Karpas-422 (cell line): ENCODE measurements around the gene WRAP53. TPM values are rescaled to one million over a fixed set of nuclear protein-coding genes. Genes with fewer than 3 reads are reported as not detected.

ENCODE experiments used
- DNase-seq: peaks from one replicate; pipeline ENCODE4 v3.0.0-alpha.2; 2015
- H2AFZ ChIP-seq: fragments of 200-600 bp; sonication (generic); 2 replicates; pipeline ENCODE4 v1.6.1; 2014; ENCODE audit warnings: antibody characterized with exemption, low read length, mixed read lengths
- H3K27ac ChIP-seq: fragments of 200-600 bp; sonication (generic); 2 replicates; pipeline ENCODE4 v1.5.1; 2014; ENCODE audit warnings: mild to moderate bottlenecking, low read length, moderate library complexity
- H3K27me3 ChIP-seq: fragments of 200-600 bp; sonication (generic); 2 replicates; pipeline ENCODE4 v1.6.1; 2014; ENCODE audit warnings: low read length, mixed read lengths
- H3K36me3 ChIP-seq: fragments of 200-600 bp; sonication (generic); 2 replicates; pipeline ENCODE4 v1.6.1; 2014; ENCODE audit warnings: low read length, mixed read lengths; ENCODE audit not compliant: insufficient read depth
- H3K4me1 ChIP-seq: fragments of 200-600 bp; sonication (generic); 2 replicates; pipeline ENCODE4 v1.6.1; 2014; ENCODE audit warnings: mild to moderate bottlenecking, low read length, mixed read lengths
- H3K4me2 ChIP-seq: fragments of 200-600 bp; sonication (generic); 2 replicates; pipeline ENCODE4 v1.6.1; 2014; ENCODE audit warnings: low read length, low read depth, mild to moderate bottlenecking; ENCODE audit not compliant: poor library complexity, severe bottlenecking
- H3K4me3 ChIP-seq: fragments of 200-600 bp; sonication (generic); 2 replicates; pipeline ENCODE4 v1.5.1; 2014; ENCODE audit warnings: mild to moderate bottlenecking, antibody characterized with exemption, low read length, mixed read lengths
- H3K79me2 ChIP-seq: fragments of 200-600 bp; sonication (generic); 2 replicates; pipeline ENCODE4 v1.6.1; 2014; ENCODE audit warnings: mild to moderate bottlenecking, low read length, mixed read lengths
- H3K9ac ChIP-seq: fragments of 200-600 bp; sonication (generic); 2 replicates; pipeline ENCODE4 v1.6.0; 2014; ENCODE audit warnings: low read length
- H3K9me2 ChIP-seq: fragments of 200-600 bp; sonication (generic), shearing (Covaris generic); replicated peaks from 2 replicates; pipeline ENCODE4 v1.6.0; 2014; ENCODE audit warnings: mild to moderate bottlenecking, low read length, moderate library complexity; ENCODE audit not compliant: insufficient read depth
- H3K9me3 ChIP-seq: fragments of 300-700, 200-600 bp; sonication (generic); 2 replicates; pipeline ENCODE4 v1.6.1; 2014; ENCODE audit warnings: low read length, mixed read lengths
- H4K20me1 ChIP-seq: fragments of 200-600 bp; sonication (generic); 2 replicates; pipeline ENCODE4 v1.6.1; 2014; ENCODE audit warnings: mild to moderate bottlenecking, antibody characterized with exemption, low read length, low read depth; ENCODE audit not compliant: insufficient read depth
- total RNA-seq: library from RNA; depleted of rRNA; stranded (reverse); fragments of >200 nt; shearing (Covaris generic); gene quantifications from 2 replicates; pipeline ENCODE4 v1.2.3, GENCODE V29; 2014; ENCODE audit warnings: low replicate concordance

WRAP53 gene
- total RNA-seq, 1 experiment from 2014 or later = 10.4 TPM

GRCh38 chr17:7703584-7704479 lies 15.6 kb downstream of the WRAP53 start:
- Histone ChIP-seq H3K4me2 (no peak overlapping the region), H3K9ac (no peak overlapping the region), H3K4me3 (no peak overlapping the region), H4K20me1 (no peaks in the 10 kb centered on the region), H3K9me3 (no peaks in the 10 kb centered on the region), H2AFZ (no peak overlapping the region), H3K27me3 (no peaks in the 10 kb centered on the region), H3K36me3 (no peaks in the 10 kb centered on the region), H3K79me2 (no peaks in the 10 kb centered on the region), H3K27ac (no peak overlapping the region), H3K4me1 (peaks cover under 1% of the 10 kb centered on the region; the same call in 1 of the 2 replicates), H3K9me2 (no peaks in the 10 kb centered on the region)
- DNase-seq = peak; percentile 81

- H3K9me3 ChIP-seq = no peaks in the 10 kb centered on the region
- no peaks in the 10 kb centered on the region for H3K36me3 ChIP-seq
- no peaks in the 10 kb centered on the region for H3K79me2 ChIP-seq
- peaks cover 4% of the 10 kb centered on the region; the same call in 1 of the 2 replicates for H3K4me1 ChIP-seq
- H3K27me3 ChIP-seq = no peaks in the 10 kb centered on the region
- H3K9me2 ChIP-seq = no peaks in the 10 kb centered on the region
- H4K20me1 ChIP-seq = no peaks in the 10 kb centered on the region
- no peak within 1 kb of the TSS for H3K4me3 ChIP-seq
- no peak within 1 kb of the TSS for H3K27ac ChIP-seq
- no peak within 1 kb of the TSS for H3K9ac ChIP-seq
- no peak within 1 kb of the TSS for H3K4me2 ChIP-seq
- no peak for DNase-seq
- no peak within 1 kb of the TSS for H2AFZ ChIP-seq
These were observed 16.5 kb downstream of the WRAP53 start, which contains the start of gene EFNB3 for GRCh38 chr17:7704601-7705268. Gene EFNB3 (plus strand): TSS chr17:7705202. CDS start chr17:7705599, 397 bp downstream.

- Histone ChIP-seq H4K20me1 (no peaks in the 10 kb centered on the region), H3K9ac (no peak overlapping the region), H3K79me2 (no peaks in the 10 kb centered on the region), H3K9me3 (no peaks in the 10 kb centered on the region), H3K36me3 (no peaks in the 10 kb centered on the region), H3K4me2 (no peak overlapping the region), H3K9me2 (no peaks in the 10 kb centered on the region), H3K4me1 (peaks cover 10% of the 10 kb centered on the region), H2AFZ (no peak overlapping the region), H3K27me3 (no peaks in the 10 kb centered on the region), H3K4me3 (no peak overlapping the region), H3K27ac (no peak overlapping the region)
- no peak for DNase-seq
These were observed 17.3 kb downstream of the WRAP53 start for GRCh38 chr17:7705269-7706255.

GRCh38 chr17:7706631-7707354 lies 18.5 kb downstream of the WRAP53 start:
- Histone ChIP-seq H3K36me3 (no peaks in the 10 kb centered on the region), H3K27me3 (no peaks in the 10 kb centered on the region), H3K27ac (no peak overlapping the region), H3K9ac (no peak overlapping the region), H3K79me2 (no peaks in the 10 kb centered on the region), H3K4me1 (peaks cover 10% of the 10 kb centered on the region), H3K9me3 (no peaks in the 10 kb centered on the region), H3K4me2 (no peak overlapping the region), H2AFZ (no peak overlapping the region), H3K4me3 (no peak overlapping the region), H3K9me2 (no peaks in the 10 kb centered on the region), H4K20me1 (no peaks in the 10 kb centered on the region)
- DNase-seq = no peak

GRCh38 chr17:7707446-7707845 lies 19.2 kb downstream of the WRAP53 start:
- no peaks in the 10 kb centered on the region for H3K9me3 ChIP-seq
- H3K4me3 ChIP-seq = no peak overlapping the region
- peaks cover 10% of the 10 kb centered on the region for H3K4me1 ChIP-seq
- no peaks in the 10 kb centered on the region for H3K9me2 ChIP-seq
- H3K9ac ChIP-seq = no peak overlapping the region
- H3K27ac ChIP-seq = no peak overlapping the region
- peak; percentile 58 for DNase-seq
- H3K36me3 ChIP-seq = no peaks in the 10 kb centered on the region
- no peak overlapping the region for H2AFZ ChIP-seq
- no peaks in the 10 kb centered on the region for H3K27me3 ChIP-seq
- H3K4me2 ChIP-seq = no peak overlapping the region
- no peaks in the 10 kb centered on the region for H4K20me1 ChIP-seq
- H3K79me2 ChIP-seq = no peaks in the 10 kb centered on the region

- Histone ChIP-seq H3K9me3 (no peaks in the 10 kb centered on the region), H3K4me1 (peaks cover 10% of the 10 kb centered on the region), H3K27ac (no peak overlapping the region), H3K4me3 (no peak overlapping the region), H3K9me2 (no peaks in the 10 kb centered on the region), H3K4me2 (no peak overlapping the region), H3K79me2 (no peaks in the 10 kb centered on the region), H2AFZ (no peak overlapping the region), H3K9ac (no peak overlapping the region), H3K27me3 (no peaks in the 10 kb centered on the region), H3K36me3 (no peaks in the 10 kb centered on the region), H4K20me1 (no peaks in the 10 kb centered on the region)
- no peak for DNase-seq
These were observed 19.8 kb downstream of the WRAP53 start for GRCh38 chr17:7707858-7708750.

- H3K4me1 ChIP-seq = peaks cover 10% of the 10 kb centered on the region
- no peaks in the 10 kb centered on the region for H3K79me2 ChIP-seq
- H3K27me3 ChIP-seq = no peaks in the 10 kb centered on the region
- H3K4me2 ChIP-seq = no peak overlapping the region
- no peak for DNase-seq
- H2AFZ ChIP-seq = no peak overlapping the region
- H3K9me3 ChIP-seq = no peaks in the 10 kb centered on the region
- H4K20me1 ChIP-seq = no peaks in the 10 kb centered on the region
- no peak overlapping the region for H3K9ac ChIP-seq
- H3K9me2 ChIP-seq = no peaks in the 10 kb centered on the region
- H3K4me3 ChIP-seq = no peak overlapping the region
- no peak overlapping the region for H3K27ac ChIP-seq
- no peaks in the 10 kb centered on the region for H3K36me3 ChIP-seq
These were observed 20.8 kb downstream of the WRAP53 start for GRCh38 chr17:7709031-7709430.
